CMK (cell line): ENCODE data around the gene KRT38.
"Not testable (repeated sequence)": the region's sequence is repeated elsewhere in the genome, so short reads cannot be mapped to it uniquely, and the experiment has no call there.

Source experiments
- DNase-seq: peaks from one replicate; pipeline ENCODE4 v3.0.0-alpha.2; 2010; ENCODE audit warnings: low read depth

Gene KRT38

DNA sequence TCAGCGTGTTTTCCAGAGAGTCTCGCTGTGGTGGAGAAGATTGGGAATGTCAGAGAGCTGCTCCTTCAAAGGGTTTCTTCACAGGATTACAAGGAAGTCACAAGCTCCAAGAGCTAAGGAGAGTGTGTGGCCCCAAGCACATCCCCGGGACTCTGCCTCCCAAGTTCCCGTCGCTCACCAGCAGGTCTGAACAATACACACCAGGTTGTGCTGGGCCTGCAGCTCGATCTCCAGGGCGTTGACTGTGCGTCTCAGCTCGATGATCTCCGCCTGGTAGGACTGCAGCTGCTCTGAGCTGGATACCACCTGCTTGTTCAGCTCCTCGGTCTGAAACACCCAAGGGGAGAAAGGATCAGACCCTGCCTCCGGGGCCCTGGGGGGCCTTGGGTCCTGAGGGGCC is 45.7 kb downstream of the KRT38 start:
- not testable (repeated sequence) for DNase-seq

GRCh38 chr17:41394254-41394996 is 46.4 kb downstream of the KRT38 start:
- no peak for DNase-seq

- no peak for DNase-seq
Observed at GRCh38 chr17:41393826-41394225, 47.0 kb downstream of the KRT38 start.

DNA sequence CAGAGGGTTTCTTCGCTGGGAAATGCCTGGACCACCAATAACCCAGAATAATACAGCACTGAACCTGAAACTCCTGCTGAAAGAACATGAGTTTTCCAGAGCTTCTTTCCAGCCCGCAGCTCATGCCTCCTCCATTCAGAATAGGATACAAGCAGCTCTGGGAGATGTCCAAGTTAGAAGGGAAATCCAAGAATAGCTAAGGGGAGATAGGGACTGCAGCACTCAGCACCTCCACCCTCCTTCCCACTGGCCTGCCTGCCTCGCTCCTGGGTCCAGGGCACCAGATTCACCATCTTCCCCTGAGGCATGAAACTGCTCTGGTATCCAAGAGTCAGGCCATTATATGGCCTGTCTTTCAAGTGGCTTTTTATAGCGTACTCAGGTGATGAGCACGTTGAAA is 47.5 kb downstream of the KRT38 start:
- DNase-seq: no peak

GRCh38 chr17:41392278-41392677 is 48.5 kb downstream of the KRT38 start:
- no peak for DNase-seq

DNA sequence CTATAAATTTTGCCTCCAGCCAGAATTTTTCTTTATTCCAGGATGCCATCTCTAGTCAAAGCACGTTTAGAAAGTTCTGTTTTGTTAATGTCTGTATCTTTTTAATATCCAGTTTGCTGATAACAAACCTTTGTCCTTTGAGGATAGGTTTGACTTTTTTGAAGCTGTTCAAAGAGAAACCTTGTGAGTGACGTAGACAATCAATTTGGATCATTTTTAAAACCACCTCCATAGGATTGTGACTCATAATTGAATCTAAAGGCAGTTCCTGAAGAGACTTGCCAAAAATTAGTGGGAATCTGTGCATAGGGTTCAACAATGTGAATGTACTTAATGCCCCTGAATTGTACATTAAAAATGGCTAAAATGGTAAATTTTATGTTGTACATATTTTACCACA is 49.2 kb downstream of the KRT38 start:
- no peak for DNase-seq

DNA sequence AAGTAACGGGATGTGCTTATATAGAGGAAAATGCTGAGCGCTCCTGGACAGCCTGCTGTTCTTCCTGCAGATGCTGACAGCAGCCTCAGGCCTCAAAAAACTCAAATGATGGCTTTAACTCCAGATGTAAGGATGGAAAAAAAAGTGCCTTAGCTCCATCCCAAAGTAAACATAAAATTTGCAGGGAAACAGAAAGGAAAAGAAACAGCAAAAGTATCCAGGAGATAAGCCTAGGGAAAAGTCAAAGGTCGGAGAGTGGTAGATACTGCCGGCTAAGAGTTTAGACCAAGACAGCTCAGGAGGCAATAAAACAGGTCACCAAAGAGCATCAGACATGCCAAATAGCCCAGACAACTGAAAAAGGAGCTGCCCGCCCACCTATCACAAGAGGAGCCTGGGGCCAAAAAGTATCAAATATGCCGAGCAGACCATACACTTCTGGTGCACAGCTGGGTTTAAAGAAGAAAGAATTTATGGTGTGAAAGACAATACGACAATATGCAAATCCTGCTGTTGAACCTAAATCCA is 50.3 kb downstream of the KRT38 start:
- no peak for DNase-seq

DNA sequence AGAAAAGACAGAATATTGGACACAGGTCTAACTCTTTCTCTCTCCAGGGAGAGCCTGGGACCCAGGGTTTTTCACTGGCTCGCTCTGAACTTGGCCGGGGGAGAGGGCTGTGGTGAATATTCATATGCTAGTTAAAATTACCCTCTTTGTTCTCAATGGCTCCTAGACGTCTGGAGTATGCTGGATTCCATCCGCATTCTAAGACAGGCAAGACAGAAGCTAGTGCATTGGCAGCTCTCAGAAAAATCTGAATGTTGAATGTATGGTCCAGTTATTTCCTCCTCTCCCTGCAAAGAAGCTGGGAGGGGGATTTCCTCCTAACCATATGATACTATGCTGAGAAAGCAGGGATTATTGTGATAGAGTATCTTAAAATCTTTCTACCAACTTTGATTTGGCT is 53.1 kb downstream of the KRT38 start:
- DNase-seq: no peak

- DNase-seq: no peak
Observed at GRCh38 chr17:41386227-41386626, 54.6 kb downstream of the KRT38 start.
